GM19467 (cell line): ENCODE results near the gene PKD1.
"Not testable (repeated sequence)": the region's sequence is repeated elsewhere in the genome, so short reads cannot be mapped to it uniquely, and the experiment has no call there.

Source experiments
- ATAC-seq: cut with Tn5 transposase; IDR thresholded peaks from one replicate; pipeline ENCODE4 v1.9.1; 2021; ENCODE audit warnings: mild to moderate bottlenecking, moderate library complexity; ENCODE audit not compliant: unreplicated experiment

The PKD1 gene

DNA sequence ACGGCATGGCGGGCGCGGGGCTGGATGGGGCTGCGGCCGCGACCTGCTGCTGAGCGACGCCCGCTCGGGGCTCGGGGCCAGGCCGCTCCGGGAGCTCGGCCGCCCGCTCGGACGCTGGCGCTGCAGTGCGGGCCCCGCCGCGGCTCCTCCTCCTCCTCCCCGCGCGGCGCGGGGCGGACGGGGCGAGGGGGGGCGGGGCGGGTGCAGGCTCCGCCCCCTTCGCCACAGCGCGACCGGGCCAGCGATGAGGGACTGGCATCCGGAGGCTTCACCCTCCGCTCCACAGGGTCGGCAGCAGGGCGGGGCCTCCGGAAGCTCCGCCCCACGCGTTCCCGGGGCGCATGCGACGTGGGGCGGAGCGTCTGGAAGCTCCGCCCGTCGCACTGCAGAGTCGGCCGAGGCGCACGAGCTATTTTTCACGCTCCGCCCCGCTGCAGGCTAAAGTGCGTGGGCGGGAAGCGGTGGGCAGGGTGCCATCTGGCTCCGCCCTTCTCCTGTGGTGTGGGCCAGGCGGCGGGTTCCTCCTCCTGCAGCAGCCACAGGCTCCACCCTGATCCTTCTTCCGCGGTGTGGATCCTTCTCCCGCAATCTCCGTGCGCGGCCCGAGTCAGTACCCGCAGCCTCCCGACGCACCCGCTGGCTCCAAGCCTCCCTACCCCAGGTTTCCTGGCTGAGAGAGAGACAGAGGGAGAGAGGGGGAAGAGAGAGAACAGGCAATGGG lies at the start of gene PKD1:
Gene PKD1, minus strand, starts transcription at position 129 of the 721 bp plus-strand sequence. CDS start 209 bp downstream, outside the sequence.
- not testable (repeated sequence) for ATAC-seq

DNA sequence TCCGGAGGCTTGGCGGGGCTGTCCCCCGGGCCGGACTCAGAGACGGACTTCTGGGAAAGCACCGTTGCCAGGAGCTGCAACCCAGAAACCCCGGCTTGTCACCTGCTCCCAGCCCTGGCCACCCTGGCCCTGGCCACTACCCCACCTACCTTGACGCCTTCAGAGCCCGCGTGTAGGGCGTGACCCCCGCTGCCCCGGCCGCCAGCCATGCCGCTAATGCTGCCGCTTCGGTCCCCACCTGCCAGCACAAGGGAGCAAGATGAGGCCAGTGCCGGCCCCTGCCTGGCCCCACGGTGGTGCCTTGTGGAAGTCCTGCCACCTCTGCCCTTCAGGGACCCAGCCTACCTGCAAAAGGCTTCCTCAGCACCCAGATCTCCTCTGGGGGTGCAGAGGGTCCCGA lies 49.3 kb upstream of the PKD1 start:
- ATAC-seq: no peak

DNA sequence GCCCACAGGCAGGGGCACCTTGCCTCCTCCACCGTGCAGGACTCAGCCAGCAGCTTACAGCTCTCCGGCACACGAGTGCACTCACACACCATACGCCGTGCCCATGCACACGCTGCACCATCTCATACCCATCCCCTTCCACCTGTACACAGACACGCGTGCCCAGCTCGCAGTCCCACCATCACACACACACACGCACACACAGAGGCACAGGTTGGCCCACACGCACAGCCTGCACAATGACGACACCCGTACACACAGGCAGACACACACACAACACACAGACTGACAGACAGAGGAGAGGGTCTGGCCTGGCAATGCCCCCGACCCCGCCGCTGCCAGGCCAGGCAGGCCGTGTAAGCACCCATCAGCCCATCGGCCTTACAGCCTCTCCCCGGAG lies 48.6 kb upstream of the PKD1 start:
- ATAC-seq: no peak

DNA sequence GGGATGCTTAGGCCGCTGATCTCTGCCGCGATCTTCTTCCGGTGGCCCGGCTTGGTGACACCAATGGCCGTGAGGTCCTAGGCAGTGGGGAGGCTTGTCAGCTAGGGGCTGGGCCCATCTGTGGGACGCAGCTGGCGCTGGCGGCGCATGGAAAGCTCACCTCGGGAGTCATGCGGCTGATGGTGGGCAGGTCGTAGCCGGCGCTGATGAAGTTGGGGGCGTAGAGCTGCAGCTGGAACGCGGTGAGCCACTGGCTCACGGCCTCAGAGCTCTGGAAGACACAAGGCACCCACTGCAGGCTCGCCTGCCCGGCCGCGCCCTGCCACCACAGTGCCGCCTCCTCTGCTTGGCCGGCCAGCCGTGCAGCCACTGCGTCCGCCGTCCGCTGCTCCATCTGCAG lies 48.0 kb upstream of the PKD1 start:
- ATAC-seq: no peak

DNA sequence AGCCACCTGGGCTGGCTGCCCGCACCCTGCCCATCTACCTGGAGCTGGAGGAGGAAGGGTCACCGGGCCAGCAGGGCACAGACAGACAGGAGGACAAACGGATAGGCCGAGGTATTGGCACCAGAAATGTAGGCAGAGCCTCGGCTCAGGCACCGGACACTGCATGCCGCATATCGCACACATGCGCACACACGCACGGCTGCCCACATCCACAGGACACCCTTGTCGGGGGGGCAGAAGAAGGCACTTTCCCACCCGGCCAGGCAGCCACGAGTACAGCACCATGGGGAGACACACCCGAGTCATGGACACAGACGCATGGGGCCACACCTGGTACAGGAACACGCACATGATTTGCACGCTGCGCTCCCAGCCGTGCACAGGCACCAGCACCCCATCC lies 46.3 kb upstream of the PKD1 start:
- ATAC-seq: no peak

DNA sequence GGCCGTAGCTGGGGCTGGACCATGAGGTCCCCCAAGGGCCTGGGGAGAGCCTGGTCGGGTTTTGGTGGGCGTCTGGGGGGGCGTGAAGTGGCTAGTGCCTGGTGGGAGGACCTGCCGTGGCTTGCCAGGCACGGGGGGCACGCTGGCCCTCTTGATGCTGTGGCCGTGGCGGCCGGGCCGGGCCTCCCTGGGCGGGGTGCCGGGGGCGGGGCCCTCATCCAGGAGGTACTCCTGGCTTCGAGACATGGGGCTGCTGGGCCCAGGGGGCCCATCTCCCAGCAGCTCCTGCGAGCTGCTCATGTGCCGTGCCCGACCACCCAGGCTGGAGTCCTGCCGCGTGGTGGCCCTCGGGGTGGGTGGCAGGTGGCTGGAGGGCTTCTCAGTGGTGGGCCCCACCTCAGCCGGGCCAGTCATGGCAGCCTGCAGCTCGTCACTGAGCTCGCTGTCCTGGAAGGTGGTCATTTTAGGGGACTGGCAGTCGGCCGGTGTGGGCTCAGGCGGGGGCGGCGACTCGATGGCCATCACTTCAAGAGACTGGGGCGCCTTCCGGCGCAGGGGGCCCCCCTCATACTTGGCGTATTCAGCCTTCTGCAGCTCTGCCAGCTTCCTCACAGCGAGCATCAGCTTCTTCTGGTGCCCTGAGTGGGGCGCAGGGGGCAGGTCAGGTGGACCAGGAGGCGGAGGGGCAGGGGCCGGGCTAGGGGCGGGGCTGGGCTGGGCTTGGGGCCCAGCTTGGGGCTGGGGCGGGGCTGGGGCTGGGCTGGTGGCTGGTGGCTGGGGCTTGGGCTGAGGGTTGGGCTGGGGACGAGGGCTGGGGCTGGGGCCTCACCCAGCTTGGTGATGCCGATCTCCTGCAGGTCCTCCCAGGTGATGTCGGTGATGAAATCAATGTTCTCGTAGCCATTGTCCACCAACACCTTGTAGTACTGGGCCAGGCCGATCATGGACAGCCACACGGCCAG lies 45.5 kb upstream of the PKD1 start:
- no peak for ATAC-seq

DNA sequence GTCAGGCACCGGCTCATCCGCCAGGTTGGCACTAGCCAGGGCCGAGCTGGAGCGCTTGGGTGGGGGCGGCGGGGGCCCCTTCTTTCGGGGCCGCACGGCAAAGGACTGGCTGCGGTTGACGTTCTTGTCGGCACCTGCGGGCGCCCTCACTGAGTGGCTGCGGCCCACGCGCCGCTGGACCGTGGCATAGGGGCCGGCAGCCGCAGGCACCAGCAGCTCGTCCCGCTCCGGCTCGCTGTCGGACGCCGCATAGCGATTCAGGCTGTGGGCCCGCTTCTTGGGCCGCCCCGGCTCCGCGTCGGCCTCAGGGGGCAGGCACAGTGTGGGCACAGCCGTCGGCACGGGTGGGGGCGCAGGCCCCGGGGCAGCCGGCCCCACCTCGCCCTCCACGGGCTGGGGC lies 44.8 kb upstream of the PKD1 start:
- no peak for ATAC-seq

DNA sequence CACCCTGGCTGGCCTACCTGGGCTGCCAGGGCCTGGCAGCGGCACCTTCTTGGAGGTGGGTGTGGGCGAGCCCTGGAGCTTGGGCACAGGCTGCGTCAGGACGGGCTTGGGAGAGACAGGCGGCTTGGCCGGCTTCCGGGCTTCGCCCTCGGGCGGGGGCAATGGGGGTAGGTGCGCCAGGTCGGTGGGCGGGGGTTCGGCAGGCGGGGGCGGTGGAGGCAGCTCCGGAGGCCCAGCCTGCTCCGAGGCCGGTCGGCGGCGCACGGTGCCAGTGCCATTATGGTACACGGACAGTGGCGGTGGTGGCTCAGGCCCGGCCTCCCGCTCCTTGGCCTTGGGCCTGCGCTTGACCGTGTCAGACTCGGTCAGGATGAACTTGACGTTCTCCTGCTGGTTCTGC lies 43.9 kb upstream of the PKD1 start:
- ATAC-seq: no peak

DNA sequence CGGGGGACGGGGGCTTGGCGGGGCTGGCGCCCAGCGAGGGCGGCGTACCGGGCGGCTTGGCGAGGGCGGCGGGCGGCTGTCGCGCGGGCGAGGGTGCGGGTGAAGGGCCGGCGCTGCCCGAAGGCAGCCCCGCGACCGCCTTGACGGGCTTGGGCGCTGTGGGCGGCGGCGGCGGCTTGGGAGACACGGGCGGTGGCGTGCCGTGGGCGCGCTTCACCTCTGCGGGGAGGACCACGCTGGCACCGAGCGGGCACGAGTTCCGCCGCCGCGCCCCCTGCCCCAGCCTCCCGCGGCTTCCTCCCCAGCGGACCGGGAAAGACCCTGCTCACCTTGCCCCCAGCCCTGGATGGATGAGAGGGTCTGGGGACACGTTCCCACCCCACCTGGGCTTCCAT lies 43.4 kb upstream of the PKD1 start:
- ATAC-seq: no peak

DNA sequence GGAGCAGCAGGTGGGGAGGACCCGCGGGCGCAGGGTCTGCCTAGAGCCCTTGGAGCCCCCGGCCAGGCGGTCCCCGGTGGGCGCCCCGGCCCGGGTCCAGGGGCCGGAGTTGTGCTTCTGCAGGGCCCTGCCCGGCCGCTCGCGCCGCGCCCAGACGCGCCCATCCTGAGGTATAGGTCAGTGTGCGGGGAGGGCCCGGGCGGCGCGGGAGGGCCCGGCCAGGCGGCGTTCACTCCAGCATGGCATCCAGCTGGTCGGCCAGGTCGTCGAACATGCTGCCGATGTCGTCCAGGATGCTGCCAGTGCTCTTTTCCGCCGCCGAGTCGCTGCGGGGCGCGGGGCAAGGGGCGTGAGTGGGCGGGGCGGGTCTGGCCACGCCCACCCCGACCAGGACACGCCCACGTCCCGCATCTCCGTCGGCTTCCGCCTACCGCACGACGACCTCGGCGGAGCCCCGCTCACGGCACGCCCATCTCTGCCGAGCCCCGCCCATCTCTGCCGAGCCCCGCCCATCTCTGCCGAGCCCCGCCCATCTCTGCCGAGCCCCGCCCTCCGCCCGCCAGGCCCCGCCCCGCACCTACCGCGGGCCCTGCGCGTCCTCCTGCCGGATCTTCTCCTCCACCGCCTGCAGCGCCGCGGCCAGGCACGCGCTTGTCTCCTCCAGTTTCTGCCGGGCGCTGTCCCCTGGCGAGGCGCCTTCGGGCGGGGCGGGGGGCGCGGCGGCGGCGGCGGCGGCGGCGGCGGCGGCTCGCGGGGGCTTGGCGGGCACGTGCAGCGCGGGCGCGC lies 42.8 kb upstream of the PKD1 start:
- ATAC-seq: no peak

DNA sequence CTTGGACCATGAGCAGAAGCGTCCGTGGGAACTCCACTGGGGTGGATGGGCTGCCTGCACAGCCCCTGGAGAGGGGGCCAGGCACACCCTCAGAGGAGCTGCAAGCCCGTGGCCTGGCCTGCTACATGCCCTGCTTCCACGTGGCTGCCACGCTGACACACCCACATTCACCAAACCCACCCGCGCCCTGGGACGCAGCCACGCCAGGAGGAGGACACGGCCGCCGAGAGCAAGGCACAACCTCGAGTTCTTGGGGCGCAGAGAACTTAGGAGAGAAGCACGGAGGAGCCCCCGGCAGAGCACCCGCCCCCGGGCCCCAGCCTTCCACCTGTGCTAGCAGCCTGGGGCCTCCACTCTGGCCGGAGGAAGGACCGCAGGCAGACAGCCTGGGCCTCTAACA lies 41.9 kb upstream of the PKD1 start:
- no peak for ATAC-seq

DNA sequence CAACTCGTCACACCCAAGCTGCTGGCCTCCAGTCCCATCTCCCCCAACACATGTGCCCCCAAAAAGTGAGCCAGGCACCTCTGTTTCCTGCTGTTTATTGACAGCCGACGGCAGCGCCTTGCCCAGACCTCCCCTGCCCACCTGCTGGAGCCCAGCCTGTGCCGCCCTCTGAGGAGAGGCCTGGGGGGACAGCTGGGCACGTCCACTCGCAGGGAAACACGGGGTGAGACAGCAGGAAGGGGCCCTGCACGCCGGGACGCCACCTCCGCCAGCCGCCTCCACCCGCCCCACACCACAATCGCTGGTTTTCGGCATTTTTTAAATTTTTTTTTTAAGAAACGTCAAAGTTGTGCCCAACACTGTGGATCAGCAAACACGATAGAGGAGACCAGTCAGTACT lies 41.4 kb upstream of the PKD1 start:
- no peak for ATAC-seq

DNA sequence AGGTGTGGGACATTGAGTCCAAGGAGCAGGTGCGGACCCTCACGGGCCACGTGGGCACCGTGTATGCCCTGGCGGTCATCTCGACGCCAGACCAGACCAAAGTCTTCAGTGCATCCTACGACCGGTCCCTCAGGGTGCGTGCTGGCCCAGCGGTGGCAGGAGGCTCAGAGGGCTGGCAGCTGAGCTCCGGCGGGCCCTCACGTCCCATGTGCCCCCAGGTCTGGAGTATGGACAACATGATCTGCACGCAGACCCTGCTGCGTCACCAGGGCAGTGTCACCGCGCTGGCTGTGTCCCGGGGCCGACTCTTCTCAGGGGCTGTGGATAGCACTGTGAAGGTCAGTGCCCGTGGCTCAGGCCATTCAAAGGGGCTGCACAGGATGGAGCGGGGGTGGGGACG lies 40.3 kb upstream of the PKD1 start:
- ATAC-seq: no peak

DNA sequence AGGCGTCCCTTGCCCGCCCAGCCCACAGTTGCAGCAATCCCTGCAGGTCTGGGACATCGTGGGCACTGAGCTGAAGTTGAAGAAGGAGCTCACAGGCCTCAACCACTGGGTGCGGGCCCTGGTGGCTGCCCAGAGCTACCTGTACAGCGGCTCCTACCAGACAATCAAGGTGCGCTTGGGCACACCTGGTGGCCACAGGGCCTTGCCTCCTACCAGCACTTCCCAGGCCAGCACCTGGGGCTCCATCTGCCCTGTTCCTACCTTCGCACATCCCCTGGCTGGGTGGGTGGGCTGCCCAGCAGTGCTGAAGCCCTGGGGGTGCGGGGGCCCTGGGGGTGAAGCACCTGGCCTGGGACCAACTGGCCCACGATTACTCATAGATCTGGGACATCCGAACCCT lies 39.8 kb upstream of the PKD1 start:
- no peak for ATAC-seq

DNA sequence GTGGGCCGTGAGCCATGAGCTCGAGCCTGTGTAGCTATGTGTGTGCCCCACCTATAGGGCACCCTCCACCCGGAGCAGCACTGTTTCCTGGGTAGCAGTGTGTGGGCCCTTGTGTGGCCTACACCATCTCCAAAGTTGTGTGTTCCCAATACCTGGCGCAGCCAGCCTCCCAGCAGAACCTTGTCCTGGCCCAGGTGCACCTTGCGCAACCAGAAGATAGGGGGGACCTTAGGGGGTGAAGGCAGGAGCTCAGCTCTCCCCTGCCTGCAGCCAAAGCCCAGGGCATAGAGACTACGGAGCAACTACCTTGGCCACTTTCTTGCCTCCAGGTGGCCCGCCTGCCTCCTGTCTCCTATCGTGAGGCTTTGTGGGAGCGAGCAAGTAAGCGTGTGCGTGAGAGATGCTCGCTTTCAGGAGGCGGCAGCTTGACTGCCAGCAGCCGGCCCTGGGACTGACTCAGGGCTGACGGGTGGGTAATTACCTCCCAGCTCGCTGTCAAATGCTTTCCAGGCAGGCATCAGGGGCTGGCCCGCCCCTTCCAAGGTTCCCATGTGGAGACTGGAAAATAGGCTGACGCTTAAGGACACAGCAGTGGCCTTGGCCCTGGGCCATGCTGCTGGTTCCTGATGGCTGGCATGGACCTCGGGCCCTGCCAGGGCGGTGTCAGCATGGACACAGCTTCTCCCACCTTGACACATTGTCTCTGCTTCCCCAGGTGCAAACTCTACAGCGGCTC lies 38.9 kb upstream of the PKD1 start:
- ATAC-seq: no peak

DNA sequence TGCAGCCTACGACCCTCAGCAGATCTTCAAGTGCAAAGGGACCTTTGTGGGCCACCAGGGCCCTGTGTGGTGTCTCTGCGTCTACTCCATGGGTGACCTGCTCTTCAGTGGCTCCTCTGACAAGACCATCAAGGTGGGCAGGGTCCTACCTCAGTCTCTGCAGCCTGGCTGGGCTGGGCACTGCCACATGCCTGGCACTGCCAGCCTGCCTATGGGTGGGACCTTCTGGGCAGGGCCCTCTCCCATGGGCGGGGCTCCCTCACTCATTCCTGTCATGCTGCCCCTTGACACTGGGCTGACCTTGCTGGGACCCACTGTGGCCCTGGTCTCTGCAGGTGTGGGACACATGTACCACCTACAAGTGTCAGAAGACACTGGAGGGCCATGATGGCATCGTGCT lies 38.2 kb upstream of the PKD1 start:
- no peak for ATAC-seq

DNA sequence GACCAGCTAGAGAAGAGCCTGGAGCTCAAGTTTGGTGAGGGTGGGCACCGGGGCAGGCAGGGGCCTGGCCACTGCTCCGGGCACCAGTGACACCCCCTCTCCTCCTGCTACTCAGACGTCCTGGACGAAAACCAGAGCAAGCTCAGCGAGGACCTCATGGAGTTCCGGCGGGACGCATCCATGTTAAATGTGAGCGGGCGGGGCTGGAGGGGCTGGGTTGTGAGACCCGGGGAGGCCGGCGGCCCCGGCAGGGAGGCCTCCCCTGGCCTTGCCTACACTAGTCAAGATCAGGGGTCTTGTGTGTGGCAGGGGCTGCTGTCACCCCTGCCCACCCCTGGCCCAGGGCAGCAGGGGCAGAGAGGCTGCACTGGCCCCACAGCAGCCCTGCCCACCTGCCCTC lies 37.7 kb upstream of the PKD1 start:
- ATAC-seq: no peak

DNA sequence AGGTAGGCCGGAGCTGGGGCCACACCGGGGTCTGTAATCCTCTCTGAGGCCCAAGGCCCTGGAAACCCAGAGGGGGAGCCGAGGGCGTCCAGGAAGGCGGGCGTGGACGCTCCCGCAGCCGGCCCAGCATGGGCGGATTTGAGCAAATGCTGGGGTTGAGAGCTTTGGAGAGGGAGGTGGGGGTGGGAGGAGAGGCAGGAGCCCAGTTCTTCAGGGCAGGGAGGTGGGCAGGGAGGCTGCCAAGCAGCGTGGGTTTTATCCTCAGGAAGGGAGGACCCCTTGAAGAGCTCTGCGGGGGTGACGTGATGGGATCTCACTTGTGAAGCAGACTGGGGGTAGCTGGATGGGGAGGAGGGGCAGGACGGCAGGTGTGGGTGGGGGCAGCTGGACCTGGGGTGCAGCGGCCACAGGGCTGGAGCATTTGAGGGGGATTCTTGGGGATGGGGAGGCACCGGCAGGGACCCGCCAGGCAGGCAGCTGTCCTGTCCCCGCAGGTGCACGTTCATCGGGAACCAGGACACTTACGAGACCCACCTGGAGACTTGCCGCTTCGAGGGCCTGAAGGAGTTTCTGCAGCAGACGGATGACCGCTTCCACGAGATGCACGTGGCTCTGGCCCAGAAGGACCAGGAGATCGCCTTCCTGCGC lies 37.1 kb upstream of the PKD1 start:
- ATAC-seq: no peak

DNA sequence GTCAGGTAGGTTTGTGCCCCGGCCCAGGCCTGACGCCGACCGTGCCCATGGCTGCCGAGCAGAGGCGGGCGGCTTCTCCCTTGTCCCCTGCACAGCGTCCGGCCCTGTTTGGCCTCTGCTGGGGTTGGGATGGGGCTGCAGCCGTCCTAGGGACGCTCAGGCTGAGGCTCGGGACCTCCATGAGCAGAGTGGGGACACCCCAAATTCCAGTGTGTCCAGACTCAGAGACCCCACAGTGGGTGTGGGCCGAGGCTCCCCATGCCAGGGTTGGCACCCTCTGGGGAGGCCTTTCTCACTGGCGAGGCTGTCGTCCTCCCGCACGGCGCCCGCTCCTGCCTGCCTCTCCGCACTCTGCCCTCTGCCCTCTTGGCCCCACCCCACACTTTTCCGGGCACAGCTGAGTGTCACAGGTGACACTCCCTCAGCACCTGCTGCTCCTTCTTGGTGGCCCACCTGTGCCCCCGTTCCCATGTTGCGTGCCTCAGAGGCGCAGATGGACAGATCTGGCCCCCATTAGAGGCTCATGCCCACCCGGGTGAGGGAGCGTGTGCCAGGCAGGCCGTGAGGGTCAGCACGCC lies 36.0 kb upstream of the PKD1 start:
- ATAC-seq: no peak
